Measurements from ENCODE around the gene IL17A. TPM values are rescaled to one million over a fixed set of nuclear protein-coding genes. Genes with fewer than 3 reads are reported as not detected.

Gene IL17A
- total and polyA plus RNA-seq, 2 donors (not counting 3 experiments of a cell fraction or from before 2014, with no cell fraction given), result not detected

- CTCF ChIA-PET, result no interaction called here
- no peak overlapping the region for H3K9ac ChIP-seq (replicated peaks; ENCODE audit: extremely low read depth, insufficient read depth, low read length)
- FAIRE-seq (no peak), DNase-seq (ENCODE audit: low read depth, low spot score) (no peak)
- no peaks in the 10 kb centered on the region for H3K9me1 ChIP-seq (replicated peaks; ENCODE audit: control insufficient read depth, extremely low read depth, insufficient read depth, low read length)
- no peak overlapping the region for H3K4me2 ChIP-seq (ENCODE audit: insufficient read depth, low read length)
- no peaks in the 10 kb centered on the region for H3K36me3 ChIP-seq (ENCODE audit: control insufficient read depth in 2 of 2, extremely low read depth in 1 of 2, insufficient read depth in 2 of 2, low read length in 2 of 2)
- H3K79me2 ChIP-seq (ENCODE audit: control insufficient read depth, insufficient read depth, low read length), result no peaks in the 10 kb centered on the region
- POLR2A ChIA-PET, result no interaction called here
- H4K20me1 ChIP-seq (replicated peaks; ENCODE audit: control insufficient read depth, extremely low read depth, insufficient read depth, low read length), result no peaks in the 10 kb centered on the region
- H3K4me3 ChIP-seq (replicated peaks in 1 of 3; ENCODE audit: insufficient read depth in 1 of 3, low read depth in 1 of 3, low read length in 3 of 3), result no peak overlapping the region
- H3K27me3 ChIP-seq (ENCODE audit: control insufficient read depth in 2 of 2, insufficient read depth in 2 of 2, low read length in 2 of 2), result peaks cover 7 to 8% of the 10 kb centered on the region in 2 experiments
- H3K9me3 ChIP-seq (replicated peaks; ENCODE audit: control insufficient read depth, insufficient read depth, low read length), result no peaks in the 10 kb centered on the region
- intact Hi-C loops (cut with micrococcal nuclease) (loop anchor here (10.0 kb wide), 1 partner anchor 58 kb away; no protein-coding TSS in a partner anchor), dilution Hi-C loops (cut with MboI; ENCODE audit: extremely low pct_ligation_motif_present, low sequenced_read_pairs) (no loop called here)
- H2AFZ ChIP-seq (ENCODE audit: low read depth, low read length), result no peak overlapping the region
- no peak overlapping the region for H3K27ac ChIP-seq (ENCODE audit: insufficient read depth, low read depth, low read length)
- no peaks in the 10 kb centered on the region for H3K4me1 ChIP-seq (ENCODE audit: control insufficient read depth, extremely low read depth, insufficient read depth, low read length)
- TF ChIP-seq MYC (IDR thresholded peaks at IDR 0.05; ENCODE audit: low read depth, low read length) (no peak), JUN (IDR thresholded peaks at IDR 0.05; ENCODE audit: borderline replicate concordance, insufficient read depth, insufficient read length, low read depth) (no peak), GATA2 (IDR thresholded peaks at IDR 0.05; ENCODE audit: insufficient read depth, insufficient read length, low read depth, low read length) (no peak), POLR2AphosphoS5 (IDR thresholded peaks at IDR 0.05; ENCODE audit: insufficient read depth, low read depth, low read length) (no peak), EZH2 (IDR thresholded peaks at IDR 0.05; ENCODE audit: borderline replicate concordance, low read depth, low read length, severe bottlenecking) (no peak), CTCF (IDR thresholded peaks at IDR 0.05; ENCODE audit: extremely low read depth in 1 of 2, insufficient read depth in 1 of 2, low read depth in 1 of 2, low read length in 2 of 2) (no peak), MAX (IDR thresholded peaks at IDR 0.05; ENCODE audit: insufficient read depth, insufficient read length) (no peak), POLR2A (IDR thresholded peaks at IDR 0.05; ENCODE audit: low read depth, low read length) (no peak), FOS (IDR thresholded peaks at IDR 0.05; ENCODE audit: borderline replicate concordance, insufficient read depth, low read length) (no peak)
- BruUV-seq (replicated peaks), result no TSS peak
Measured at GRCh38 chr6:52136934-52137467, 49.2 kb upstream of the IL17A start.

Data from endothelial cell of umbilical vein (primary cell).